ENCODE data around the gene ADRA1B. TPM values are rescaled to one million over a fixed set of nuclear protein-coding genes. Genes with fewer than 3 reads are reported as not detected.

Gene ADRA1B
- total and polyA plus RNA-seq, 2 of the 8 experiments (the other 6 are each of a cell fraction or from before 2014, with no cell fraction given): not detected

DNA sequence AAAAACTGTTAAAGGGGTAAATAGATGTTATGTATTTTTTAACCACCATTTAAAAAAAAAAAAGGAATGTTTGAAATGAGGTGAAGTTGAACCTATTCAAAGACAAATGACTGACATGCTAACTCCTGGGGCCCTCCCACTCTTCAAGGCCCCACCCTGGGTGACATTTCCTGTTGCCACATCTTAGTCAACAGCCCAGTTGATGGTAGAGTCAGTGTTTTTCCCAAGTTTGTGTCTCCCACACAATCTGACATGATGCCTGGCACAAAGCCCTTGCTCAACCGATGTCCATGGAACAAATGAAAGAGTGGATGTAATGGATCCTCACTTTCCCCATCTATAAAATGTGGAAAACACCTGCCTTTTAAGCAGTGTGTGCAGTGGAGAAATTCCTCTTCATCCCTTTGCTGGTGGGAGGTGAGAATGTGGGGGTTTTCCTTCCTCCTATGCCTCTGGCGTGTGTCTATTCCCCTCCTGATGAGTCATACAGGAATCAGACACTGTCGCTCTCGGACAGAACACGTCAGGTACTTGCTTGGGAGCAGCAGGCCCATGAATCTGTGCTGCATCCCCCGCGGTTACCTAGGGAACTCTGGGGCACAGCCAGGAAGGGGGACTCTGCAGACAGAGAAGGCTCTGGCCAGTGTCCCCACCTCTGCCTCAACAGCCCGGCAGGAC, 13.7 kb upstream of the ADRA1B start (continued):
- TF ChIP-seq, protein P1, sequence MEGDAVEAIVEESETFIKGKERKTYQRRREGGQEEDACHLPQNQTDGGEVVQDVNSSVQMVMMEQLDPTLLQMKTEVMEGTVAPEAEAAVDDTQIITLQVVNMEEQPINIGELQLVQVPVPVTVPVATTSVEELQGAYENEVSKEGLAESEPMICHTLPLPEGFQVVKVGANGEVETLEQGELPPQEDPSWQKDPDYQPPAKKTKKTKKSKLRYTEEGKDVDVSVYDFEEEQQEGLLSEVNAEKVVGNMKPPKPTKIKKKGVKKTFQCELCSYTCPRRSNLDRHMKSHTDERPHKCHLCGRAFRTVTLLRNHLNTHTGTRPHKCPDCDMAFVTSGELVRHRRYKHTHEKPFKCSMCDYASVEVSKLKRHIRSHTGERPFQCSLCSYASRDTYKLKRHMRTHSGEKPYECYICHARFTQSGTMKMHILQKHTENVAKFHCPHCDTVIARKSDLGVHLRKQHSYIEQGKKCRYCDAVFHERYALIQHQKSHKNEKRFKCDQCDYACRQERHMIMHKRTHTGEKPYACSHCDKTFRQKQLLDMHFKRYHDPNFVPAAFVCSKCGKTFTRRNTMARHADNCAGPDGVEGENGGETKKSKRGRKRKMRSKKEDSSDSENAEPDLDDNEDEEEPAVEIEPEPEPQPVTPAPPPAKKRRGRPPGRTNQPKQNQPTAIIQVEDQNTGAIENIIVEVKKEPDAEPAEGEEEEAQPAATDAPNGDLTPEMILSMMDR (IDR thresholded peaks at IDR 0.05; ENCODE audit: control extremely low read depth in 1 of 3, insufficient read depth in 1 of 3, low read depth in 1 of 3, low read length in 3 of 3): no peak
